IPS-20b (cell line): ENCODE results near the gene PPWD1.

Experiments
- H3K27ac ChIP-seq: one replicate; pipeline ENCODE4 v1.5.1; 2013; ENCODE audit warnings: low read length
- H3K27me3 ChIP-seq: 2 replicates; pipeline ENCODE4 v1.6.1; 2013; ENCODE audit warnings: mild to moderate bottlenecking, low read length, inconsistent platforms; ENCODE audit not compliant: insufficient read depth
- H3K36me3 ChIP-seq: 2 replicates; pipeline ENCODE4 v1.6.1; 2013; ENCODE audit warnings: low read depth, mild to moderate bottlenecking, inconsistent platforms, low read length, moderate library complexity; ENCODE audit not compliant: insufficient read depth
- H3K4me1 ChIP-seq: 2 replicates; pipeline ENCODE4 v1.6.1; 2013; ENCODE audit warnings: mild to moderate bottlenecking, control low read depth, inconsistent platforms, low read length, moderate library complexity; ENCODE audit not compliant: insufficient read depth
- H3K4me3 ChIP-seq: 2 replicates; pipeline ENCODE4 v1.5.1; 2013; ENCODE audit warnings: mild to moderate bottlenecking, low read length, inconsistent platforms
- H3K9ac ChIP-seq: 2 replicates; pipeline ENCODE4 v1.6.1; 2013; ENCODE audit warnings: low read depth, mild to moderate bottlenecking, inconsistent platforms, low read length, moderate library complexity
- H3K9me3 ChIP-seq: 2 replicates; pipeline ENCODE4 v1.6.1; 2013; ENCODE audit warnings: mild to moderate bottlenecking, low read depth, low read length, inconsistent platforms; ENCODE audit not compliant: insufficient read depth

The PPWD1 gene

GRCh38 chr5:65562731-65563701 is at the start of gene PPWD1, which contains the start of gene CENPK:
PPWD1 (plus strand) TSS chr5:65563296; CDS start chr5:65563311, 15 bp downstream.
CENPK (minus strand) TSS chr5:65563168; CDS start chr5:65554907, 8,261 bp downstream.
- Histone ChIP-seq H3K4me1 (peaks cover 6% of the 10 kb centered on the region; the same call in 1 of the 2 replicates), H3K27ac (peak within 1 kb of the TSS; percentile 68), H3K36me3 (peaks cover 26% of the 10 kb centered on the region), H3K4me3 (peak within 1 kb of the TSS; percentile 95), H3K9me3 (no peaks in the 10 kb centered on the region), H3K9ac (peak within 1 kb of the TSS; percentile 97), H3K27me3 (no peaks in the 10 kb centered on the region)

- Histone ChIP-seq H3K9me3 (no peaks in the 10 kb centered on the region), H3K9ac (no peak overlapping the region), H3K4me1 (no peaks in the 10 kb centered on the region), H3K27ac (no peak overlapping the region), H3K27me3 (no peaks in the 10 kb centered on the region), H3K4me3 (no peak overlapping the region), H3K36me3 (peaks cover 33% of the 10 kb centered on the region)
Observed at GRCh38 chr5:65525726-65526125, 37.4 kb upstream of the PPWD1 start.

DNA sequence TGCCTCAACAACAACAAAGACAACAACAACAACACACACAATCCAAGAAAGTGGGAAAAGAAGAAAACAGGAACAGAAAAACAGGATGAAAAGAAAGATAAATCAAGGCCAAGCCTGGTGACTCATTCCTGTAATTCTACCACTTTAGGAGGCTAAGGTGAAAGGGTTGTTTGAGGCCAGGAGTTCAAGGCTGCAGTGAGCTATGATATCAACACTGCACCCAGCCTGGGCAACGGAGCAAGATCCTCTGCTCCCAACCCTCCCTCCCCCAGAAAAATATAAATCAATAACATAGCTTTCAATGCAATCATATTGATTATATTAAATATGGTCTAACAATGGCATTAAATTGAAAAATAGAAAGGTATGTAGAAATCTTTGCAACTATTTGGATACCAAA is 32.2 kb upstream of the PPWD1 start:
- H3K9me3 ChIP-seq = no peaks in the 10 kb centered on the region
- H3K4me3 ChIP-seq = no peak overlapping the region
- H3K27ac ChIP-seq = no peak overlapping the region
- no peaks in the 10 kb centered on the region for H3K27me3 ChIP-seq
- peaks cover 26% of the 10 kb centered on the region; the same call in 1 of the 2 replicates for H3K36me3 ChIP-seq
- no peak overlapping the region for H3K9ac ChIP-seq
- no peaks in the 10 kb centered on the region for H3K4me1 ChIP-seq

- peaks cover 24% of the 10 kb centered on the region for H3K36me3 ChIP-seq
- H3K4me1 ChIP-seq = no peaks in the 10 kb centered on the region
- H3K27me3 ChIP-seq = no peaks in the 10 kb centered on the region
Observed at GRCh38 chr5:65535529-65535987, 27.5 kb upstream of the PPWD1 start.

GRCh38 chr5:65539827-65540226 is 23.3 kb upstream of the PPWD1 start:
- no peaks in the 10 kb centered on the region for H3K9me3 ChIP-seq
- H3K4me3 ChIP-seq = no peak overlapping the region
- H3K27me3 ChIP-seq = no peaks in the 10 kb centered on the region
- H3K9ac ChIP-seq = no peak overlapping the region
- peaks cover 66% of the 10 kb centered on the region for H3K36me3 ChIP-seq
- H3K4me1 ChIP-seq = no peaks in the 10 kb centered on the region
- H3K27ac ChIP-seq = no peak overlapping the region

More at GRCh38 chr5:65535529-65535987, 27.5 kb upstream of the PPWD1 start:
- Histone ChIP-seq H3K9ac (no peak overlapping the region), H3K27ac (no peak overlapping the region), H3K9me3 (no peaks in the 10 kb centered on the region), H3K4me3 (no peak overlapping the region)

- Histone ChIP-seq H3K27me3 (no peaks in the 10 kb centered on the region), H3K36me3 (peaks cover 83% of the 10 kb centered on the region), H3K4me1 (no peaks in the 10 kb centered on the region), H3K9ac (no peak overlapping the region), H3K27ac (no peak overlapping the region), H3K9me3 (no peaks in the 10 kb centered on the region), H3K4me3 (no peak overlapping the region)
Observed at GRCh38 chr5:65544473-65544872, 18.6 kb upstream of the PPWD1 start.

GRCh38 chr5:65546141-65546540 is 17.0 kb upstream of the PPWD1 start:
- H3K9ac ChIP-seq = no peak overlapping the region
- H3K9me3 ChIP-seq = no peaks in the 10 kb centered on the region
- H3K36me3 ChIP-seq = peaks cover 93% of the 10 kb centered on the region
- H3K4me1 ChIP-seq = no peaks in the 10 kb centered on the region
- no peak overlapping the region for H3K27ac ChIP-seq
- H3K27me3 ChIP-seq = no peaks in the 10 kb centered on the region
- H3K4me3 ChIP-seq = no peak overlapping the region

DNA sequence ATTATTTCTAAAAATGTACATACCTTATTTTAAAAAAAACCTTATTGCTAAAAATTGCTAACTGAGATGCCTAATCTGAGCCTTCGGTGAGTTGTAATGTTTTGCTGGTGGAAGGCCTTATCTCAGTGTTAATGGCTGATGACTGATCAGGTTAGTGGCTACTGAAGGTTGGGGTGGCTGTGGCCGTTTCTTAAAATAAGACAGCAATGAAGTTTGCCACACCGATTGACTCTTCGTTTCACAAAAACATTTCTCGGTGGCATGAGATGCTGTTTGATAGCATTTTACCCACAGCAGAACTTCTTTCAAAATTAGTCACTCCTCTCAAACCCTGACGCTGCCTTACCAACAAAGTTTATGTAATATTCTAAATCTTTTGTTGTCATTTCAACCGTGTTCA is 14.8 kb upstream of the PPWD1 start:
- H3K9ac ChIP-seq = no peak overlapping the region
- H3K27me3 ChIP-seq = no peaks in the 10 kb centered on the region
- peaks cover 85% of the 10 kb centered on the region for H3K36me3 ChIP-seq
- no peak overlapping the region for H3K27ac ChIP-seq
- H3K4me3 ChIP-seq = no peak overlapping the region
- H3K9me3 ChIP-seq = no peaks in the 10 kb centered on the region
- no peaks in the 10 kb centered on the region for H3K4me1 ChIP-seq

GRCh38 chr5:65553941-65554340 is 9.2 kb upstream of the PPWD1 start:
- Histone ChIP-seq H3K4me3 (no peak overlapping the region), H3K9me3 (no peaks in the 10 kb centered on the region), H3K4me1 (no peaks in the 10 kb centered on the region), H3K9ac (no peak overlapping the region), H3K27me3 (no peaks in the 10 kb centered on the region), H3K27ac (no peak overlapping the region), H3K36me3 (peaks cover 81% of the 10 kb centered on the region)

DNA sequence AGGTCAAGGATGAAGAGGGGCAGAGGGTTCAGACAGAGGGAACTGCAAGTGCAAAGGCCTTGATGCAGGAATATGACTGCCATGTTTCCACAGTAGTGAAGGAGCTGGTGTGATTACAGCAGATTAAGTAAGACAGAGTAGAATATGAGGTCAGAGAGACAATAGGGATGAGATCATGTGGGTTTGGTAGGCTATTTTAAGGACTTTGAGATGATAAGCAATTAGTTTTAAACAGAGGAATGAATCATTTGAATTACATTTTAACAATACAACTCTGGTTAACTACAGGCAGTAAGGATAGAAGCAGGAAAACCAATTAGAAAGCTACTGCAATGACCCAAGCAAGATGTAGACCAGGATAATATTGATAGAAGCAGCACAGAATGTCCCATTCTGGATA is 7.8 kb upstream of the PPWD1 start:
- H3K9me3 ChIP-seq = no peaks in the 10 kb centered on the region
- no peaks in the 10 kb centered on the region for H3K4me1 ChIP-seq
- peaks cover 70% of the 10 kb centered on the region for H3K36me3 ChIP-seq
- no peak overlapping the region for H3K9ac ChIP-seq
- H3K27me3 ChIP-seq = no peaks in the 10 kb centered on the region
- no peak overlapping the region for H3K27ac ChIP-seq
- no peak overlapping the region for H3K4me3 ChIP-seq

- no peak overlapping the region for H3K9ac ChIP-seq
- peaks cover 67% of the 10 kb centered on the region for H3K36me3 ChIP-seq
- H3K4me3 ChIP-seq = no peak overlapping the region
- H3K27ac ChIP-seq = no peak overlapping the region
- H3K27me3 ChIP-seq = no peaks in the 10 kb centered on the region
- H3K4me1 ChIP-seq = no peaks in the 10 kb centered on the region
- no peaks in the 10 kb centered on the region for H3K9me3 ChIP-seq
Observed at GRCh38 chr5:65556181-65556580, 6.9 kb upstream of the PPWD1 start.

GRCh38 chr5:65556718-65557117 is 6.4 kb upstream of the PPWD1 start:
- Histone ChIP-seq H3K27ac (no peak overlapping the region), H3K9me3 (no peaks in the 10 kb centered on the region), H3K36me3 (peaks cover 67% of the 10 kb centered on the region), H3K27me3 (no peaks in the 10 kb centered on the region), H3K4me1 (0 out of 2 replicates have a peak, but pooled peaks cover under 1% of the 10 kb centered on the region), H3K9ac (no peak overlapping the region), H3K4me3 (no peak overlapping the region)
